CD14-positive monocyte (primary cell): Measurements from ENCODE around the gene DDC. TPM values are rescaled to one million over a fixed set of nuclear protein-coding genes. Genes with fewer than 3 reads are reported as not detected.

Experiments
- DNase-seq, 3 donors: peaks; one replicate each; pipeline ENCODE4 v3.0.0-alpha.2; 2011 to 2022
- H2AFZ ChIP-seq: 2 replicates; pipeline ENCODE4 v1.6.0; 2012; ENCODE audit warnings: mild to moderate bottlenecking, low read depth, low read length, inconsistent platforms; ENCODE audit not compliant: insufficient read depth, poor library complexity, severe bottlenecking
- H3K27ac ChIP-seq, 2 donors: 1 replicate in 1 of 2; 2 replicates in 1 of 2; pipeline ENCODE4 v1.5.1; 2012 to 2013; ENCODE audit warnings: low read length in 2 of 2, control low read depth in 1 of 2, inconsistent platforms in 1 of 2, low read depth in 1 of 2, mild to moderate bottlenecking in 1 of 2
- H3K27me3 ChIP-seq, 2 donors: one replicate each; pipeline versions ENCODE4 v1.6.0 to v1.6.1; 2011 to 2013; ENCODE audit warnings: low read length in 2 of 2; ENCODE audit not compliant: control insufficient read depth in 2 of 2, insufficient read depth in 2 of 2
- H3K36me3 ChIP-seq, 2 donors: replicated peaks in 1 of 2; 1 replicate in 1 of 2; 2 replicates in 1 of 2; pipeline versions ENCODE4 v1.5.1 to v1.6.1; 2012 to 2013; ENCODE audit warnings: low read length in 2 of 2, control low read depth in 1 of 2, inconsistent platforms in 1 of 2, mild to moderate bottlenecking in 1 of 2; ENCODE audit not compliant: insufficient read depth in 2 of 2, control insufficient read depth in 1 of 2
- H3K4me1 ChIP-seq, 2 donors: 1 replicate in 1 of 2; 2 replicates in 1 of 2; pipeline versions ENCODE4 v1.5.1 to v1.6.1; 2012 to 2013; ENCODE audit warnings: low read length in 2 of 2, control low read depth in 1 of 2, inconsistent platforms in 1 of 2, mild to moderate bottlenecking in 1 of 2, moderate library complexity in 1 of 2; ENCODE audit not compliant: insufficient read depth in 2 of 2, control insufficient read depth in 1 of 2
- H3K4me2 ChIP-seq: replicated peaks from 2 replicates; pipeline ENCODE3; 2012; ENCODE audit warnings: low read length, moderate library complexity, mild to moderate bottlenecking; ENCODE audit not compliant: poor library complexity, severe bottlenecking; ENCODE audit errors: extremely low read depth
- H3K4me3 ChIP-seq, 3 experiments: fragments of 200-600 bp in 1 of 3; sonication (generic) in 1 of 3; replicated peaks in 1 of 3; 1 replicate in 2 of 3; 2 replicates in 1 of 3; pipeline ENCODE4 v1.5.1; 2011 to 2013; ENCODE audit warnings: low read length in 3 of 3, mild to moderate bottlenecking in 3 of 3, control low read depth in 2 of 3, low read depth in 2 of 3, inconsistent platforms in 1 of 3, moderate library complexity in 1 of 3
- H3K79me2 ChIP-seq: 2 replicates; pipeline ENCODE4 v1.6.0; 2012; ENCODE audit warnings: mild to moderate bottlenecking, control low read depth, inconsistent platforms, low read length, moderate library complexity; ENCODE audit not compliant: insufficient read depth
- H3K9ac ChIP-seq: 2 replicates; pipeline ENCODE4 v1.6.0; 2017; ENCODE audit warnings: low read length, mild to moderate bottlenecking; ENCODE audit not compliant: insufficient read depth, poor library complexity, severe bottlenecking
- H3K9me3 ChIP-seq, 2 donors: replicated peaks in 1 of 2; 1 replicate in 1 of 2; 2 replicates in 1 of 2; pipeline versions ENCODE4 v1.5.1 to v1.6.1; 2012 to 2013; ENCODE audit warnings: low read length in 2 of 2, control low read depth in 1 of 2; ENCODE audit not compliant: control insufficient read depth in 1 of 2, insufficient read depth in 1 of 2
- H4K20me1 ChIP-seq: 2 replicates; pipeline ENCODE4 v1.6.0; 2012; ENCODE audit warnings: mild to moderate bottlenecking, low read length, control low read depth, moderate library complexity; ENCODE audit not compliant: insufficient read depth
- H3K27ac Mint-ChIP-seq, 7 donors: one replicate each; pipeline ENCODE4 v1.8.0; 2020; ENCODE audit warnings: mild to moderate bottlenecking in 7 of 7, mixed read lengths in 7 of 7, moderate library complexity in 6 of 7, inconsistent platforms in 2 of 7
- H3K27me3 Mint-ChIP-seq, 3 donors: one replicate each; pipeline ENCODE4 v1.8.0; 2021 to 2022; ENCODE audit warnings: low read depth in 3 of 3, mild to moderate bottlenecking in 3 of 3, mixed read lengths in 3 of 3, moderate library complexity in 3 of 3, inconsistent platforms in 1 of 3
- H3K36me3 Mint-ChIP-seq, 2 donors: one replicate each; pipeline ENCODE4 v1.8.0; 2020; ENCODE audit warnings: mixed read lengths in 2 of 2, inconsistent platforms in 1 of 2, mild to moderate bottlenecking in 1 of 2
- H3K4me1 Mint-ChIP-seq: one replicate; pipeline ENCODE4 v1.8.0; 2020; ENCODE audit warnings: mild to moderate bottlenecking, mixed read lengths
- H3K4me3 Mint-ChIP-seq, 2 donors: one replicate each; pipeline ENCODE4 v1.8.0; 2020; ENCODE audit warnings: mild to moderate bottlenecking in 2 of 2, mixed read lengths in 2 of 2, moderate library complexity in 1 of 2
- H3K9me3 Mint-ChIP-seq, 7 donors: one replicate each; pipeline ENCODE4 v1.8.0; 2020 to 2022; ENCODE audit warnings: mixed read lengths in 7 of 7, mild to moderate bottlenecking in 6 of 7, moderate library complexity in 6 of 7, inconsistent platforms in 2 of 7
- CTCF ChIP-seq: fragments of 200-600 bp; IDR thresholded peaks from one replicate; pipeline ENCODE4 v1.8.0; 2022; ENCODE audit warnings: antibody characterized with exemption, mild to moderate bottlenecking
- WGBS: methylation state at CpG from one replicate; pipeline ENCODE4 v1.1.5; 2013; ENCODE audit warnings: missing lambda C conversion rate; ENCODE audit not compliant: insufficient coverage; 5-methylcytosine and 5-hydroxymethylcytosine counted together
- intact Hi-C, 2 donors: fragments of 100-400 bp; cut with micrococcal nuclease; formaldehyde crosslinking; loops; one replicate each; pipeline versions ENCODE4 v1.15.0 to v1.15.1; 2023
- polyA plus RNA-seq, 3 donors: library from polyadenylated mRNA; depleted of rRNA in 1 of 3; unstranded in 2 of 3; stranded (reverse) in 1 of 3; fragments of 300-500 nt in 2 of 3; fragments of >200 nt in 1 of 3; fragmentation: Illumina TruSeq in 2 of 3; gene quantifications; 1 replicate in 2 of 3; 2 replicates in 1 of 3; pipeline ENCODE4 v1.2.3, GENCODE V29; 2012 to 2021

The DDC gene
- polyA plus RNA-seq, 3 donors: not detected

GRCh38 chr7:50612704-50613103 is 47.5 kb upstream of the DDC start:
- peaks cover 0 to 2% (median 0%) of the 10 kb centered on the region in 7 donors for H3K9me3 Mint-ChIP-seq
- no peak for TF ChIP-seq CTCF
- H3K4me1 Mint-ChIP-seq: peaks cover 34% of the 10 kb centered on the region
- no peaks in the 10 kb centered on the region for H3K79me2 ChIP-seq
- no peak overlapping the region for H3K4me2 ChIP-seq
- H3K4me3 Mint-ChIP-seq: peak overlapping the region in 1 of 2 donors; percentile 46
- intact Hi-C loops: no loop called here
- no peaks in the 10 kb centered on the region for H3K9me3 ChIP-seq
- no peaks in the 10 kb centered on the region for H4K20me1 ChIP-seq
- H3K27me3 Mint-ChIP-seq: peaks cover 2 to 3% (median 2%) of the 10 kb centered on the region in 3 donors
- DNase-seq: no peak
- peaks cover 16 to 22% of the 10 kb centered on the region in 2 donors for H3K4me1 ChIP-seq
- H3K36me3 Mint-ChIP-seq: peaks cover 8 to 17% of the 10 kb centered on the region in 2 donors
- no peak overlapping the region for H3K27ac ChIP-seq
- WGBS: 100% methylated on average over 3 of the region's 5 CpGs
- no peak overlapping the region for H3K9ac ChIP-seq
- H3K36me3 ChIP-seq: peaks cover 0 to 6% of the 10 kb centered on the region in 2 donors
- no peak overlapping the region for H3K27ac Mint-ChIP-seq
- no peak overlapping the region for H2AFZ ChIP-seq
- no peaks in the 10 kb centered on the region for H3K27me3 ChIP-seq
- H3K4me3 ChIP-seq: no peak overlapping the region

DNA sequence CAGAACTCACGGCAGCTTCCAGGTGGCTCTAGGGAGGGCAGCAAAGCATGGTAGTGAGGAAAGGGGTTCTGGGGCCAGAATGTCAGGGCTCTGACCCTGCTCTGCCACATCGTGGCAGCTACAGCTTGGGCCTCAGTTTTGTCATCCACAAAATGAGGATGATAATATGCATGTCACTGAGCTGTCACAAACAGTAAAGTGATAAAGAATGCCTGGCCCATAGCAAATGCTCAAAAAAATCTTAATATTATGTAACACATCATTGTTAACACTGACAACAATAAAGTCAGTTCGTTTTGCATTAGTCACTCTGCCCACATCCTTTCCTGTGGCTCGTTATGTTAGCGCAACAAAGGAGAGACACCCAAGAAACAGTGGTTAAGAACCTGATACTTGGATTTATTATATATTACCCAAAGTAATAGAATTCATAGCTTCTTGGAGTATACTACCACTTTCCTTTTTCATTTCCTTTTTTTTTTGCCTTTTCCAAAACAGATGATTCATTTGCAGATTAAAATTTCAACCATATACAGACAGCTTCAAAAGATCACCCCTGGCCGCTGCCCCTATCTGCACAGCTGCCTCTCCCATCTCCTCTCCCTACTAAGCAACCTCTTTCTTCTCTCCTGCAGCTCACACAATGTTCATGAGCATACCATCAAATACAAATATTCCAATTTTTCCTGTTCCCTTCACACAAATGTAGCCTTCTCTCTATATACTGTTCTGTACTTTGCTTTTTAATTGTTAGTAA is 45.5 kb upstream of the DDC start:
- intact Hi-C loops: no loop called here
- DNase-seq: peak; percentile 29 to 51 (median 35)
- no peak overlapping the region for H3K4me3 ChIP-seq
- Mint-ChIP-seq H3K4me1 (peaks cover 34% of the 10 kb centered on the region), H3K36me3 (peaks cover 15 to 24% of the 10 kb centered on the region in 2 donors), H3K27ac (peak overlapping the region in 4 of 7 donors; percentile 12 to 42 (median 22)), H3K4me3 (peak overlapping the region in 1 of 2 donors; percentile 26), H3K9me3 (peaks cover 0 to 2% (median 0%) of the 10 kb centered on the region in 7 donors), H3K27me3 (peaks cover 2 to 3% (median 2%) of the 10 kb centered on the region in 3 donors)
- peak overlapping the region; percentile 30 for H3K4me2 ChIP-seq
- H3K4me1 ChIP-seq: peaks cover 16 to 22% of the 10 kb centered on the region in 2 donors
- peaks cover 0 to 12% of the 10 kb centered on the region in 2 donors for H3K36me3 ChIP-seq
- H2AFZ ChIP-seq: peak overlapping the region; percentile 17
- H4K20me1 ChIP-seq: no peaks in the 10 kb centered on the region
- no peaks in the 10 kb centered on the region for H3K79me2 ChIP-seq
- H3K27me3 ChIP-seq: no peaks in the 10 kb centered on the region
- TF ChIP-seq CTCF: no peak
- no peak overlapping the region for H3K9ac ChIP-seq
- no peaks in the 10 kb centered on the region for H3K9me3 ChIP-seq
- H3K27ac ChIP-seq: no peak overlapping the region
- 25% methylated on average over 2 of the region's 6 CpGs for WGBS
